K562 (cell line): ENCODE results near the gene IRF5.

Experiments
- BACH1 ChIP-seq: fragments of 200-800 bp; sonication (Bioruptor generic); IDR thresholded peaks from 2 replicates; pipeline ENCODE4 v1.6.1; 2016; ENCODE audit warnings: missing genetic modification characterization, missing compliant biosample characterization
- ETV5 ChIP-seq: sonication (generic); formaldehyde crosslinking; IDR thresholded peaks from 2 replicates; pipeline ENCODE4 v1.4.0; 2020; ENCODE audit warnings: low read depth, mild to moderate bottlenecking, missing genetic modification reagents
- GATA2 ChIP-seq: sonication (generic); formaldehyde crosslinking; IDR thresholded peaks from 2 replicates; pipeline ENCODE4 v1.4.0; 2020; ENCODE audit warnings: mild to moderate bottlenecking, missing genetic modification reagents
- JUNB ChIP-seq: fragments of 450-650 bp; formaldehyde crosslinking; conservative IDR thresholded peaks from 2 replicates; pipeline ENCODE4 v1.4.0; 2020; ENCODE audit warnings: mild to moderate bottlenecking
- MTA2 ChIP-seq: fragments of 450-650 bp; IDR thresholded peaks from 2 replicates; pipeline ENCODE4 v1.6.1; 2016; ENCODE audit warnings: low read depth
- POU5F1 ChIP-seq: fragments of 150-350 bp; IDR thresholded peaks from 2 replicates; pipeline ENCODE4 v1.6.1; 2014; ENCODE audit warnings: borderline replicate concordance, low read length, low read depth, mild to moderate bottlenecking; ENCODE audit not compliant: partially characterized antibody
- PRPF4 ChIP-seq: fragments of 200-400 bp; formaldehyde crosslinking; IDR thresholded peaks from one replicate; pipeline ENCODE4 v1.6.1; 2017; ENCODE audit warnings: low read length, low read depth, mild to moderate bottlenecking; ENCODE audit not compliant: insufficient read depth, poor library complexity, severe bottlenecking
- TF ChIP-seq, protein P1 (sequence below): fragments of 450-650 bp; conservative IDR thresholded peaks from 2 replicates; pipeline ENCODE4 v1.6.1; 2016; ENCODE audit warnings: missing genetic modification characterization, low read depth, mild to moderate bottlenecking, control low read depth, missing compliant biosample characterization

GRCh38 chr7:128911423-128912031 lies 26.2 kb upstream of the IRF5 start:
- TF ChIP-seq JUNB (CRISPR knock-in tag) (no peak), POU5F1 (no peak), BACH1 (no peak), MTA2 (no peak), PRPF4 (no peak), GATA2 (CRISPR knock-in tag) (no peak), ETV5 (CRISPR knock-in tag) (no peak)
- TF ChIP-seq, protein P1, sequence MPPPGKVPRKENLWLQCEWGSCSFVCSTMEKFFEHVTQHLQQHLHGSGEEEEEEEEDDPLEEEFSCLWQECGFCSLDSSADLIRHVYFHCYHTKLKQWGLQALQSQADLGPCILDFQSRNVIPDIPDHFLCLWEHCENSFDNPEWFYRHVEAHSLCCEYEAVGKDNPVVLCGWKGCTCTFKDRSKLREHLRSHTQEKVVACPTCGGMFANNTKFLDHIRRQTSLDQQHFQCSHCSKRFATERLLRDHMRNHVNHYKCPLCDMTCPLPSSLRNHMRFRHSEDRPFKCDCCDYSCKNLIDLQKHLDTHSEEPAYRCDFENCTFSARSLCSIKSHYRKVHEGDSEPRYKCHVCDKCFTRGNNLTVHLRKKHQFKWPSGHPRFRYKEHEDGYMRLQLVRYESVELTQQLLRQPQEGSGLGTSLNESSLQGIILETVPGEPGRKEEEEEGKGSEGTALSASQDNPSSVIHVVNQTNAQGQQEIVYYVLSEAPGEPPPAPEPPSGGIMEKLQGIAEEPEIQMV: no peak
